SJCRH30 (cell line): ENCODE measurements around the gene CNTN3. TPM values are rescaled to one million over a fixed set of nuclear protein-coding genes. Genes with fewer than 3 reads are reported as not detected.

Experiments used
- DNase-seq, 2 experiments: peaks; one replicate each; pipeline ENCODE4 v3.0.0-alpha.2; 2015 to 2020
- H3K27ac ChIP-seq: fragments of 250-450 bp; sonication (Bioruptor Pico); 2 replicates; pipeline ENCODE4 v1.5.1; 2020; ENCODE audit warnings: mild to moderate bottlenecking, moderate library complexity
- H3K27me3 ChIP-seq: fragments of 250-450 bp; sonication (Bioruptor Pico); 2 replicates; pipeline ENCODE4 v1.5.1; 2020; ENCODE audit warnings: mild to moderate bottlenecking, moderate library complexity
- H3K36me3 ChIP-seq: fragments of 250-450 bp; sonication (Bioruptor Pico); 2 replicates; pipeline ENCODE4 v1.5.1; 2020; ENCODE audit warnings: mild to moderate bottlenecking, moderate library complexity
- H3K4me1 ChIP-seq: fragments of 250-450 bp; sonication (Bioruptor Pico); 2 replicates; pipeline ENCODE4 v1.5.1; 2020; ENCODE audit warnings: mild to moderate bottlenecking, moderate library complexity
- H3K4me3 ChIP-seq: fragments of 250-450 bp; sonication (Bioruptor Pico); 2 replicates; pipeline ENCODE4 v1.5.1; 2020; ENCODE audit warnings: mild to moderate bottlenecking, moderate library complexity
- H3K9me3 ChIP-seq: fragments of 250-450 bp; sonication (Bioruptor Pico); replicated peaks from 2 replicates; pipeline ENCODE4 v1.5.1; 2020; ENCODE audit warnings: mild to moderate bottlenecking, moderate library complexity
- total RNA-seq: library from RNA; depleted of rRNA; stranded (reverse); fragments of >200 nt; shearing (Covaris generic); gene quantifications from 2 replicates; pipeline ENCODE4 v1.2.3, GENCODE V29; 2014

Gene CNTN3
- total RNA-seq, 1 experiment from 2014 or later = not detected

GRCh38 chr3:74626011-74626410 lies 11.6 kb upstream of the CNTN3 start:
- no peak overlapping the region for H3K27ac ChIP-seq
- H3K9me3 ChIP-seq = no peaks in the 10 kb centered on the region
- H3K4me1 ChIP-seq = no peaks in the 10 kb centered on the region
- H3K4me3 ChIP-seq = no peak overlapping the region
- H3K36me3 ChIP-seq = no peaks in the 10 kb centered on the region
- DNase-seq = no peak
- no peaks in the 10 kb centered on the region for H3K27me3 ChIP-seq

- no peak for DNase-seq
- Histone ChIP-seq H3K36me3 (no peaks in the 10 kb centered on the region), H3K4me1 (no peaks in the 10 kb centered on the region), H3K4me3 (no peak overlapping the region), H3K27ac (no peak overlapping the region), H3K27me3 (no peaks in the 10 kb centered on the region), H3K9me3 (no peaks in the 10 kb centered on the region)
Measured at GRCh38 chr3:74624301-74624700, 9.8 kb upstream of the CNTN3 start.

GRCh38 chr3:74623261-74623836 lies 8.9 kb upstream of the CNTN3 start:
- H3K36me3 ChIP-seq = no peaks in the 10 kb centered on the region
- no peak for DNase-seq
- H3K27ac ChIP-seq = no peak overlapping the region
- no peaks in the 10 kb centered on the region for H3K4me1 ChIP-seq
- H3K9me3 ChIP-seq = no peaks in the 10 kb centered on the region
- no peak overlapping the region for H3K4me3 ChIP-seq
- H3K27me3 ChIP-seq = no peaks in the 10 kb centered on the region

GRCh38 chr3:74621581-74621980 lies 7.1 kb upstream of the CNTN3 start:
- H3K4me1 ChIP-seq = no peaks in the 10 kb centered on the region
- no peaks in the 10 kb centered on the region for H3K9me3 ChIP-seq
- H3K27ac ChIP-seq = no peak overlapping the region
- no peaks in the 10 kb centered on the region for H3K27me3 ChIP-seq
- DNase-seq = no peak
- H3K4me3 ChIP-seq = no peak overlapping the region
- H3K36me3 ChIP-seq = no peaks in the 10 kb centered on the region

GRCh38 chr3:74617776-74618175 lies 3.3 kb upstream of the CNTN3 start:
- Histone ChIP-seq H3K27me3 (no peaks in the 10 kb centered on the region), H3K4me3 (no peak overlapping the region), H3K36me3 (no peaks in the 10 kb centered on the region), H3K27ac (no peak overlapping the region), H3K9me3 (no peaks in the 10 kb centered on the region), H3K4me1 (no peaks in the 10 kb centered on the region)
- no peak for DNase-seq

GRCh38 chr3:74613521-74614106 lies 845 bp downstream of the CNTN3 start:
- no peaks in the 10 kb centered on the region for H3K27me3 ChIP-seq
- no peaks in the 10 kb centered on the region for H3K4me1 ChIP-seq
- H3K27ac ChIP-seq = no peak overlapping the region
- no peak overlapping the region for H3K4me3 ChIP-seq
- H3K36me3 ChIP-seq = no peaks in the 10 kb centered on the region
- DNase-seq = no peak
- H3K9me3 ChIP-seq = no peaks in the 10 kb centered on the region

- no peaks in the 10 kb centered on the region for H3K27me3 ChIP-seq
Measured at GRCh38 chr3:74613060-74613459, 1.4 kb downstream of the CNTN3 start.

GRCh38 chr3:74611206-74611605 lies 3.3 kb downstream of the CNTN3 start:
- Histone ChIP-seq H3K4me3 (no peak overlapping the region), H3K36me3 (no peaks in the 10 kb centered on the region), H3K27ac (no peak overlapping the region), H3K9me3 (no peaks in the 10 kb centered on the region), H3K27me3 (no peaks in the 10 kb centered on the region), H3K4me1 (no peaks in the 10 kb centered on the region)
- DNase-seq = no peak

More at GRCh38 chr3:74613060-74613459, 1.4 kb downstream of the CNTN3 start:
- Histone ChIP-seq H3K4me1 (no peaks in the 10 kb centered on the region), H3K36me3 (no peaks in the 10 kb centered on the region), H3K4me3 (no peak overlapping the region), H3K9me3 (no peaks in the 10 kb centered on the region), H3K27ac (no peak overlapping the region)
- DNase-seq = no peak

GRCh38 chr3:74607803-74608202 lies 6.7 kb downstream of the CNTN3 start:
- no peak for DNase-seq

GRCh38 chr3:74606996-74607395 lies 7.5 kb downstream of the CNTN3 start:
- Histone ChIP-seq H3K4me1 (no peaks in the 10 kb centered on the region), H3K9me3 (no peaks in the 10 kb centered on the region), H3K4me3 (no peak overlapping the region), H3K27me3 (no peaks in the 10 kb centered on the region), H3K36me3 (no peaks in the 10 kb centered on the region), H3K27ac (no peak overlapping the region)
- DNase-seq = no peak

More at GRCh38 chr3:74607803-74608202, 6.7 kb downstream of the CNTN3 start:
- Histone ChIP-seq H3K4me3 (no peak overlapping the region), H3K4me1 (no peaks in the 10 kb centered on the region), H3K27me3 (no peaks in the 10 kb centered on the region), H3K27ac (no peak overlapping the region), H3K36me3 (no peaks in the 10 kb centered on the region), H3K9me3 (no peaks in the 10 kb centered on the region)

GRCh38 chr3:74605437-74605836 lies 9.0 kb downstream of the CNTN3 start:
- no peak overlapping the region for H3K27ac ChIP-seq
- no peaks in the 10 kb centered on the region for H3K27me3 ChIP-seq
- no peaks in the 10 kb centered on the region for H3K4me1 ChIP-seq
- DNase-seq = peak in 1 of 2 experiments; percentile 1
- no peaks in the 10 kb centered on the region for H3K36me3 ChIP-seq
- H3K4me3 ChIP-seq = no peak overlapping the region
- no peaks in the 10 kb centered on the region for H3K9me3 ChIP-seq

GRCh38 chr3:74603292-74603691 lies 11.2 kb downstream of the CNTN3 start:
- DNase-seq = no peak
- H3K4me3 ChIP-seq = no peak overlapping the region
- H3K9me3 ChIP-seq = no peaks in the 10 kb centered on the region

GRCh38 chr3:74602471-74602870 lies 12.0 kb downstream of the CNTN3 start:
- DNase-seq = no peak
- Histone ChIP-seq H3K4me3 (no peak overlapping the region), H3K27ac (no peak overlapping the region), H3K9me3 (no peaks in the 10 kb centered on the region), H3K36me3 (no peaks in the 10 kb centered on the region), H3K4me1 (no peaks in the 10 kb centered on the region), H3K27me3 (no peaks in the 10 kb centered on the region)

More at GRCh38 chr3:74603292-74603691, 11.2 kb downstream of the CNTN3 start:
- H3K27me3 ChIP-seq = no peaks in the 10 kb centered on the region
- H3K4me1 ChIP-seq = no peaks in the 10 kb centered on the region
- no peak overlapping the region for H3K27ac ChIP-seq
- no peaks in the 10 kb centered on the region for H3K36me3 ChIP-seq

GRCh38 chr3:74601793-74602192 lies 12.7 kb downstream of the CNTN3 start:
- no peak overlapping the region for H3K27ac ChIP-seq
- H3K9me3 ChIP-seq = no peaks in the 10 kb centered on the region
- H3K4me1 ChIP-seq = no peaks in the 10 kb centered on the region
- H3K36me3 ChIP-seq = no peaks in the 10 kb centered on the region
- no peak overlapping the region for H3K4me3 ChIP-seq
- no peaks in the 10 kb centered on the region for H3K27me3 ChIP-seq
- no peak for DNase-seq

- Histone ChIP-seq H3K36me3 (no peaks in the 10 kb centered on the region), H3K27me3 (no peaks in the 10 kb centered on the region), H3K27ac (no peak overlapping the region), H3K9me3 (no peaks in the 10 kb centered on the region), H3K4me3 (no peak overlapping the region), H3K4me1 (no peaks in the 10 kb centered on the region)
- DNase-seq = no peak
Measured at GRCh38 chr3:74599564-74599963, 14.9 kb downstream of the CNTN3 start.

GRCh38 chr3:74593152-74593551 lies 21.3 kb downstream of the CNTN3 start:
- H3K36me3 ChIP-seq = no peaks in the 10 kb centered on the region
- no peak overlapping the region for H3K4me3 ChIP-seq
- no peaks in the 10 kb centered on the region for H3K4me1 ChIP-seq
- no peak for DNase-seq
- no peak overlapping the region for H3K27ac ChIP-seq
- no peaks in the 10 kb centered on the region for H3K9me3 ChIP-seq
- no peaks in the 10 kb centered on the region for H3K27me3 ChIP-seq
